Astrocyte (in vitro differentiated cells and primary cell): ENCODE results near the gene ARHGAP19. TPM values are rescaled to one million over a fixed set of nuclear protein-coding genes. Genes with fewer than 3 reads are reported as not detected.

Source experiments
- DNase-seq: peaks from one replicate; pipeline ENCODE4 v3.0.0-alpha.2; 2010; ENCODE audit warnings: low read depth
- FAIRE-seq: peaks from 2 replicates; lab custom pipeline; 2011; peaks lifted over from hg19 to GRCh38; lab: Jason Lieb, UNC
- H2AFZ ChIP-seq: 2 replicates; pipeline ENCODE4 v1.6.0; 2012; ENCODE audit warnings: low read depth, low read length, inconsistent platforms
- H3K27ac ChIP-seq: 2 replicates; pipeline ENCODE4 v1.5.1; 2011; ENCODE audit warnings: low read depth, low read length, inconsistent platforms
- H3K27me3 ChIP-seq: 2 replicates; pipeline ENCODE4 v1.6.0; 2011; ENCODE audit warnings: low read length, inconsistent platforms; ENCODE audit not compliant: insufficient read depth
- H3K36me3 ChIP-seq: 2 replicates; pipeline ENCODE4 v1.5.1; 2011; ENCODE audit warnings: low read length, inconsistent platforms; ENCODE audit not compliant: insufficient read depth
- H3K4me1 ChIP-seq: 2 replicates; pipeline ENCODE4 v1.5.1; 2011; ENCODE audit warnings: low read length, inconsistent platforms; ENCODE audit not compliant: insufficient read depth
- H3K4me2 ChIP-seq: 2 replicates; pipeline ENCODE4 v1.6.0; 2012; ENCODE audit warnings: low read length, inconsistent platforms
- H3K4me3 ChIP-seq: 2 replicates; pipeline ENCODE4 v1.5.1; 2011; ENCODE audit warnings: low read depth, mild to moderate bottlenecking, low read length, inconsistent platforms; ENCODE audit not compliant: insufficient read depth
- H3K79me2 ChIP-seq: 2 replicates; pipeline ENCODE4 v1.6.0; 2012; ENCODE audit warnings: mild to moderate bottlenecking, low read length, inconsistent platforms; ENCODE audit not compliant: insufficient read depth
- H3K9ac ChIP-seq: 2 replicates; pipeline ENCODE4 v1.6.0; 2012; ENCODE audit warnings: mild to moderate bottlenecking, low read length, inconsistent platforms
- H3K9me3 ChIP-seq: 2 replicates; pipeline ENCODE4 v1.5.1; 2012; ENCODE audit warnings: low read depth, mild to moderate bottlenecking, low read length, inconsistent platforms; ENCODE audit not compliant: insufficient read depth
- H4K20me1 ChIP-seq: 2 replicates; pipeline ENCODE4 v1.6.0; 2012; ENCODE audit warnings: low read length, inconsistent platforms; ENCODE audit not compliant: insufficient read depth
- H3K27ac Mint-ChIP-seq: one replicate; pipeline ENCODE4 v1.8.0; 2021; ENCODE audit warnings: mild to moderate bottlenecking, mixed read lengths; ENCODE audit not compliant: unreplicated experiment
- H3K27me3 Mint-ChIP-seq: one replicate; pipeline ENCODE4 v1.8.0; 2021; ENCODE audit warnings: low read depth, mixed read lengths; ENCODE audit not compliant: unreplicated experiment
- H3K36me3 Mint-ChIP-seq: one replicate; pipeline ENCODE4 v1.8.0; 2021; ENCODE audit warnings: low read depth, mixed read lengths; ENCODE audit not compliant: unreplicated experiment
- H3K4me1 Mint-ChIP-seq: one replicate; pipeline ENCODE4 v1.8.0; 2021; ENCODE audit warnings: low read depth, mixed read lengths; ENCODE audit not compliant: unreplicated experiment
- H3K4me3 Mint-ChIP-seq: one replicate; pipeline ENCODE4 v1.8.0; 2021; ENCODE audit warnings: mild to moderate bottlenecking, moderate library complexity, mixed read lengths; ENCODE audit not compliant: unreplicated experiment
- H3K9me3 Mint-ChIP-seq: one replicate; pipeline ENCODE4 v1.8.0; 2021; ENCODE audit warnings: mild to moderate bottlenecking, mixed read lengths; ENCODE audit not compliant: unreplicated experiment
- CTCF ChIP-seq: IDR thresholded peaks from 2 replicates; pipeline ENCODE4 v1.5.1; 2011; ENCODE audit warnings: low read depth, mild to moderate bottlenecking, inconsistent platforms, low read length, moderate library complexity; ENCODE audit not compliant: insufficient read depth
- EZH2 ChIP-seq: IDR thresholded peaks from 2 replicates; pipeline ENCODE4 v1.6.1; 2012; ENCODE audit warnings: mild to moderate bottlenecking, low read length, inconsistent platforms; ENCODE audit not compliant: insufficient read depth
- total RNA-seq: library from RNA; stranded (reverse); gene quantifications from 2 replicates; pipeline ENCODE4 v1.2.1, GENCODE V29; 2021

ARHGAP19 gene
- total RNA-seq, 1 donor from 2014 or later, result 9.0 TPM

- no peaks in the 10 kb centered on the region for H3K27me3 ChIP-seq
- H3K4me1 Mint-ChIP-seq, result peaks cover 8% of the 10 kb centered on the region
- no peaks in the 10 kb centered on the region for H3K4me1 ChIP-seq
- DNase-seq, result no peak
- no peaks in the 10 kb centered on the region for H3K36me3 Mint-ChIP-seq
- H3K9me3 Mint-ChIP-seq, result no peaks in the 10 kb centered on the region
- no peaks in the 10 kb centered on the region for H3K9me3 ChIP-seq
- no peak overlapping the region for H2AFZ ChIP-seq
- TF ChIP-seq CTCF (no peak), EZH2 (no peak)
- no peak overlapping the region for H3K4me2 ChIP-seq
- peaks cover 4% of the 10 kb centered on the region for H3K27me3 Mint-ChIP-seq
- H3K4me3 Mint-ChIP-seq, result no peak overlapping the region
- H3K27ac Mint-ChIP-seq, result no peak overlapping the region
- H3K9ac ChIP-seq, result no peak overlapping the region
- H4K20me1 ChIP-seq, result no peaks in the 10 kb centered on the region
- FAIRE-seq, result no peak
- no peak overlapping the region for H3K4me3 ChIP-seq
- no peak overlapping the region for H3K27ac ChIP-seq
- H3K79me2 ChIP-seq, result no peaks in the 10 kb centered on the region
- no peaks in the 10 kb centered on the region for H3K36me3 ChIP-seq
These were observed 8.5 kb upstream of the ARHGAP19 start for GRCh38 chr10:97300980-97301379.

DNA sequence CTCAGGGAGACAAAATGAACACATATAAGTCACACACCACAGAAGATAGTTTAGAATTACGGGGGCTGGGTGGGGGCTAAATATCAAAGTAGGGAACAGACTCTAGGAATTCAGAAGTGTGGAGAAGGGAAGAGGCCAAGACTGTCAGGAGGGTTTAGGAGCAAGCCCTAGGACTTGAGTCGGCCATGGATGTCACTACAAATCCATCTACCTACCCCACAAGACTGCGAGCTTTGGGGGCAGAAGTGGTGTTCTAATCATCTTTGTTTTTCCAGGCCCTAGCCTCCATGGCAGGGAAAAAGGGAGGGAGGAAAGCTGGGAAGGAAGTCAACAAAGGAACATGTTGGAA lies 5.8 kb upstream of the ARHGAP19 start:
- H3K36me3 ChIP-seq, result no peaks in the 10 kb centered on the region
- no peak overlapping the region for H2AFZ ChIP-seq
- no peak overlapping the region for H3K4me2 ChIP-seq
- no peaks in the 10 kb centered on the region for H3K36me3 Mint-ChIP-seq
- no peak overlapping the region for H3K9ac ChIP-seq
- no peaks in the 10 kb centered on the region for H3K9me3 ChIP-seq
- FAIRE-seq, result no peak
- peaks cover 4% of the 10 kb centered on the region for H3K27me3 Mint-ChIP-seq
- no peaks in the 10 kb centered on the region for H3K27me3 ChIP-seq
- no peaks in the 10 kb centered on the region for H4K20me1 ChIP-seq
- no peaks in the 10 kb centered on the region for H3K4me1 ChIP-seq
- no peak for TF ChIP-seq EZH2
- TF ChIP-seq CTCF, result no peak
- peaks cover 8% of the 10 kb centered on the region for H3K4me1 Mint-ChIP-seq
- H3K79me2 ChIP-seq, result no peaks in the 10 kb centered on the region
- H3K4me3 ChIP-seq, result no peak overlapping the region
- H3K27ac ChIP-seq, result no peak overlapping the region
- no peaks in the 10 kb centered on the region for H3K9me3 Mint-ChIP-seq
- no peak overlapping the region for H3K4me3 Mint-ChIP-seq
- DNase-seq, result no peak
- no peak overlapping the region for H3K27ac Mint-ChIP-seq

GRCh38 chr10:97297556-97298222 lies 5.3 kb upstream of the ARHGAP19 start:
- peaks cover 9% of the 10 kb centered on the region for H3K4me1 Mint-ChIP-seq
- no peak overlapping the region for H3K4me3 Mint-ChIP-seq
- no peaks in the 10 kb centered on the region for H3K27me3 ChIP-seq
- no peaks in the 10 kb centered on the region for H3K36me3 Mint-ChIP-seq
- H4K20me1 ChIP-seq, result no peaks in the 10 kb centered on the region
- H2AFZ ChIP-seq, result no peak overlapping the region
- no peaks in the 10 kb centered on the region for H3K9me3 Mint-ChIP-seq
- H3K4me1 ChIP-seq, result no peaks in the 10 kb centered on the region
- no peak overlapping the region for H3K27ac ChIP-seq
- no peaks in the 10 kb centered on the region for H3K36me3 ChIP-seq
- FAIRE-seq, result no peak
- no peak for DNase-seq
- no peak overlapping the region for H3K9ac ChIP-seq
- H3K27ac Mint-ChIP-seq, result no peak overlapping the region
- TF ChIP-seq CTCF (no peak), EZH2 (no peak)
- H3K4me2 ChIP-seq, result no peak overlapping the region
- no peak overlapping the region for H3K4me3 ChIP-seq
- no peaks in the 10 kb centered on the region for H3K79me2 ChIP-seq
- peaks cover 3% of the 10 kb centered on the region for H3K27me3 Mint-ChIP-seq
- H3K9me3 ChIP-seq, result no peaks in the 10 kb centered on the region
